Measurements from ENCODE around the gene C19orf53. TPM values are rescaled to one million over a fixed set of nuclear protein-coding genes. Genes with fewer than 3 reads are reported as not detected.

Gene C19orf53
- total and polyA plus RNA-seq, 2 donors (not counting 3 experiments of a cell fraction or from before 2014, with no cell fraction given): 113 to 239 TPM

DNA sequence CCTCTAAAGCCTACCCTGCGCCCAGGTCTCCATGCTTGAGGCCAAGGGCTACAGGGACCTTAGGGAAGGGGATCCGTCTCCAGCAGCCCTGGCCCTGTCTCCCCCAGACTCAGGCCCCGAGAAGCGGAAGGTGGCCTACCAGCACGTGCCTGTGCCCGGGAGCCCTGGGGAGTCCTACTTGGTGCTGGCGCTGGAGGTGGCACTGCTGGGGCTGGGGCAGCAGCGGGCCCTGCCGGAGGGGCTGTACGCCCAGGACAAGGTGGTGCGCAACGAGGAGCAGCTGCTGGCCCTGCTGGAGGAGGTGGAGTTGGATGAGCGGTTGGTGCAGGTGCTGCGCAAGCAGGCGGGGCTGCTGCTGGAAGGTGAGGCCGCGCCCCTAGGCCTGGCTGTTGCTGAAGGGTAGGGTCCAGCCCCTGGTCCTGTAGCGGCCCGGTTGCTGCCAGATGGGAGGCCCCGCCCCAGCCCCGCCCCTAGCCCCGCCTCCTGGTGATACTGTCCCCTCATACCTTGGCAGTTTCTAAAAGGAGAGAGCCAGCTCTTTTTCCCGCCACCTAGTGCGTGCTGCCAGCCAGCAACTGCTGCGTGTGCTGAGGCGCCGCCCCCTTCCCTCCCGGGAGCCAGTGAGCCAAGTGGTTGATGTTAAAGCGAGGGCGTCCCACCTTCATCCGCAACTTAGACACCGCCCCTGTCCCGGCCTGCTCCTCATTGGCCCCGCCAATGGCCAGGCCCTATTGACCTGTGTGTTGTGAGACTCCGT lies 43.5 kb downstream of the C19orf53 start:
- H4K20me1 ChIP-seq (replicated peaks; ENCODE audit: control insufficient read depth, extremely low read depth, insufficient read depth, low read length): no peaks in the 10 kb centered on the region
- no peaks in the 10 kb centered on the region for H3K4me1 ChIP-seq (ENCODE audit: control insufficient read depth, extremely low read depth, insufficient read depth, low read length)
- TF ChIP-seq POLR2A (IDR thresholded peaks at IDR 0.05; ENCODE audit: low read depth, low read length) (no peak), FOS (IDR thresholded peaks at IDR 0.05; ENCODE audit: borderline replicate concordance, insufficient read depth, low read length) (no peak)
- no peak overlapping the region for H3K4me2 ChIP-seq (ENCODE audit: insufficient read depth, low read length)
- H3K79me2 ChIP-seq (ENCODE audit: control insufficient read depth, insufficient read depth, low read length): no peaks in the 10 kb centered on the region
- no peaks in the 10 kb centered on the region for H3K9me1 ChIP-seq (replicated peaks; ENCODE audit: control insufficient read depth, extremely low read depth, insufficient read depth, low read length)
- H3K27ac ChIP-seq (ENCODE audit: insufficient read depth, low read depth, low read length): no peak overlapping the region
- no peaks in the 10 kb centered on the region for H3K27me3 ChIP-seq (ENCODE audit: control insufficient read depth in 2 of 2, insufficient read depth in 2 of 2, low read length in 2 of 2)
- dilution Hi-C loops (cut with MboI; ENCODE audit: extremely low pct_ligation_motif_present, low sequenced_read_pairs): no loop called here
- intact Hi-C loops (cut with micrococcal nuclease): no loop called here
- no peak overlapping the region for H3K4me3 ChIP-seq (replicated peaks in 1 of 3; ENCODE audit: insufficient read depth in 1 of 3, low read depth in 1 of 3, low read length in 3 of 3)
- DNase-seq (ENCODE audit: low read depth, low spot score) (no peak), FAIRE-seq (no peak)
- H3K36me3 ChIP-seq (ENCODE audit: control insufficient read depth in 2 of 2, extremely low read depth in 1 of 2, insufficient read depth in 2 of 2, low read length in 2 of 2): peaks cover 3 to 32% of the 10 kb centered on the region in 2 experiments
- no TSS peak for BruUV-seq (replicated peaks)
- CTCF ChIA-PET: interaction anchor here (3.0 kb wide), 1 partner anchor 19 kb away, joined by 6 read pairs; no protein-coding TSS in a partner anchor
- POLR2A ChIA-PET: no interaction called here
- no peaks in the 10 kb centered on the region for H3K9me3 ChIP-seq (replicated peaks; ENCODE audit: control insufficient read depth, insufficient read depth, low read length)
- no peak overlapping the region for H3K9ac ChIP-seq (replicated peaks; ENCODE audit: extremely low read depth, insufficient read depth, low read length)
- no peak overlapping the region for H2AFZ ChIP-seq (ENCODE audit: low read depth, low read length)

DNA sequence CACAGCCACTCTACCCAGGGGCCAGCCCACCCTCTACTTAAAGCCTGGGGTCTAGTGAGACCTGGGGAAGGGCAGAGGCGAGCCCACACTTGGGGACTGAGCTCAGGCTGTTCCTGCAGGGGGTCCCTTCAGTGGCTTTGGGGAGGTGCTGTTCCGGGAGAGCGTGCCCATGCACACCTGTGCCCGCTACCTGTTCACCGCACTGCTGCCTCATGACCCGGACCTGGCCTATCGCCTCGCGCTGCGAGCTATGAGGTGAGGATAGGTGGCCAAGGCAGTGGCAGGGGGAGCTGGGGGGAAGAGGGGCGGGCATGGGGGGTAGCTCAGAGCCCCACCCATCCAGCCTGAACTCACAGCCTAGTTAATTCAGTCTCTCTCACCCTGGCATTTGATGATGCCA lies 45.0 kb downstream of the C19orf53 start:
- Histone ChIP-seq H2AFZ (ENCODE audit: low read depth, low read length) (no peak overlapping the region), H4K20me1 (replicated peaks; ENCODE audit: control insufficient read depth, extremely low read depth, insufficient read depth, low read length) (no peaks in the 10 kb centered on the region), H3K4me2 (ENCODE audit: insufficient read depth, low read length) (no peak overlapping the region), H3K27me3 (ENCODE audit: control insufficient read depth in 2 of 2, insufficient read depth in 2 of 2, low read length in 2 of 2) (no peaks in the 10 kb centered on the region), H3K79me2 (ENCODE audit: control insufficient read depth, insufficient read depth, low read length) (no peaks in the 10 kb centered on the region), H3K9me3 (replicated peaks; ENCODE audit: control insufficient read depth, insufficient read depth, low read length) (no peaks in the 10 kb centered on the region), H3K27ac (ENCODE audit: insufficient read depth, low read depth, low read length) (no peak overlapping the region), H3K36me3 (ENCODE audit: control insufficient read depth in 2 of 2, extremely low read depth in 1 of 2, insufficient read depth in 2 of 2, low read length in 2 of 2) (peaks cover 0 to 32% of the 10 kb centered on the region in 2 experiments), H3K4me1 (ENCODE audit: control insufficient read depth, extremely low read depth, insufficient read depth, low read length) (no peaks in the 10 kb centered on the region), H3K9ac (replicated peaks; ENCODE audit: extremely low read depth, insufficient read depth, low read length) (no peak overlapping the region), H3K9me1 (replicated peaks; ENCODE audit: control insufficient read depth, extremely low read depth, insufficient read depth, low read length) (no peaks in the 10 kb centered on the region), H3K4me3 (replicated peaks in 1 of 3; ENCODE audit: insufficient read depth in 1 of 3, low read depth in 1 of 3, low read length in 3 of 3) (no peak overlapping the region)
- POLR2A ChIA-PET: interaction anchor here (0.6 to 0.9 kb wide), 3 partner anchors 15 to 88 kb away, joined by 3 to 4 read pairs (median 4); partner anchors contain the start of gene ZSWIM4
- intact Hi-C loops (cut with micrococcal nuclease): no loop called here
- CTCF ChIA-PET: interaction anchor here (1.3 to 3.0 kb wide), 3 partner anchors 18 to 43 kb away, joined by 3 to 13 read pairs (median 6); no protein-coding TSS in a partner anchor
- DNase-seq (ENCODE audit: low read depth, low spot score) (no peak), FAIRE-seq (no peak)
- BruUV-seq (replicated peaks): no TSS peak
- dilution Hi-C loops (cut with MboI; ENCODE audit: extremely low pct_ligation_motif_present, low sequenced_read_pairs): no loop called here
- TF ChIP-seq, protein P1, sequence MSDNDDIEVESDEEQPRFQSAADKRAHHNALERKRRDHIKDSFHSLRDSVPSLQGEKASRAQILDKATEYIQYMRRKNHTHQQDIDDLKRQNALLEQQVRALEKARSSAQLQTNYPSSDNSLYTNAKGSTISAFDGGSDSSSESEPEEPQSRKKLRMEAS (IDR thresholded peaks at IDR 0.05; ENCODE audit: insufficient read depth, insufficient read length): no peak
- TF ChIP-seq POLR2AphosphoS5 (IDR thresholded peaks at IDR 0.05; ENCODE audit: insufficient read depth, low read depth, low read length) (no peak), MYC (IDR thresholded peaks at IDR 0.05; ENCODE audit: low read depth, low read length) (no peak), FOS (IDR thresholded peaks at IDR 0.05; ENCODE audit: borderline replicate concordance, insufficient read depth, low read length) (no peak), GATA2 (IDR thresholded peaks at IDR 0.05; ENCODE audit: insufficient read depth, insufficient read length, low read depth, low read length) (no peak), JUN (IDR thresholded peaks at IDR 0.05; ENCODE audit: borderline replicate concordance, insufficient read depth, insufficient read length, low read depth) (no peak), POLR2A (IDR thresholded peaks at IDR 0.05; ENCODE audit: low read depth, low read length) (no peak)
- TF ChIP-seq, protein P2, sequence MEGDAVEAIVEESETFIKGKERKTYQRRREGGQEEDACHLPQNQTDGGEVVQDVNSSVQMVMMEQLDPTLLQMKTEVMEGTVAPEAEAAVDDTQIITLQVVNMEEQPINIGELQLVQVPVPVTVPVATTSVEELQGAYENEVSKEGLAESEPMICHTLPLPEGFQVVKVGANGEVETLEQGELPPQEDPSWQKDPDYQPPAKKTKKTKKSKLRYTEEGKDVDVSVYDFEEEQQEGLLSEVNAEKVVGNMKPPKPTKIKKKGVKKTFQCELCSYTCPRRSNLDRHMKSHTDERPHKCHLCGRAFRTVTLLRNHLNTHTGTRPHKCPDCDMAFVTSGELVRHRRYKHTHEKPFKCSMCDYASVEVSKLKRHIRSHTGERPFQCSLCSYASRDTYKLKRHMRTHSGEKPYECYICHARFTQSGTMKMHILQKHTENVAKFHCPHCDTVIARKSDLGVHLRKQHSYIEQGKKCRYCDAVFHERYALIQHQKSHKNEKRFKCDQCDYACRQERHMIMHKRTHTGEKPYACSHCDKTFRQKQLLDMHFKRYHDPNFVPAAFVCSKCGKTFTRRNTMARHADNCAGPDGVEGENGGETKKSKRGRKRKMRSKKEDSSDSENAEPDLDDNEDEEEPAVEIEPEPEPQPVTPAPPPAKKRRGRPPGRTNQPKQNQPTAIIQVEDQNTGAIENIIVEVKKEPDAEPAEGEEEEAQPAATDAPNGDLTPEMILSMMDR (IDR thresholded peaks at IDR 0.05; ENCODE audit: extremely low read depth in 1 of 2, insufficient read depth in 1 of 2, low read depth in 1 of 2, low read length in 2 of 2): no peak
